Stomach (tissue), 9 donors: ENCODE data around the gene RCL1. TPM values are rescaled to one million over a fixed set of nuclear protein-coding genes. Genes with fewer than 3 reads are reported as not detected.

Source experiments
- DNase-seq, 2 donors: peaks; one replicate each; pipeline versions ENCODE4 v3.0.0 to v3.0.0-alpha.2; 2013 to 2019
- H3K27ac ChIP-seq, 5 donors: fragments of 200-600 bp in 4 of 5; sonication (generic) in 4 of 5; one replicate each; pipeline ENCODE4 v1.5.1; 2013 to 2019; ENCODE audit warnings: mild to moderate bottlenecking in 1 of 5, moderate library complexity in 1 of 5
- H3K27me3 ChIP-seq, 3 donors: fragments of 200-600 bp; sonication (generic); one replicate each; pipeline ENCODE4 v1.5.1; 2017 to 2019; ENCODE audit warnings: mixed run types in 1 of 3
- H3K36me3 ChIP-seq, 4 donors: fragments of 200-600 bp; sonication (generic); 1 replicate in 3 of 4; 2 replicates in 1 of 4; pipeline ENCODE4 v1.5.1; 2016 to 2019
- H3K4me1 ChIP-seq, 4 donors: fragments of 200-600 bp; sonication (generic); one replicate each; pipeline ENCODE4 v1.5.1; 2016 to 2019
- H3K4me3 ChIP-seq, 4 donors: fragments of 200-600 bp; sonication (generic) in 3 of 4; one replicate each; pipeline ENCODE4 v1.5.1; 2016 to 2019; ENCODE audit warnings: mild to moderate bottlenecking in 1 of 4
- H3K9me3 ChIP-seq, 4 donors: fragments of 200-600 bp; sonication (generic); one replicate each; pipeline ENCODE4 v1.5.1; 2016 to 2019
- CTCF ChIP-seq, 7 experiments: fragments of 450-650 bp in 4 of 7; fragments of 200-600 bp in 3 of 7; sonication (generic) in 3 of 7; IDR thresholded peaks; one replicate each; pipeline ENCODE4 v1.5.1; 2016 to 2019; ENCODE audit warnings: antibody characterized with exemption in 7 of 7, control low read depth in 2 of 7, mild to moderate bottlenecking in 1 of 7
- EP300 ChIP-seq: sonication (generic); formaldehyde crosslinking; IDR thresholded peaks from one replicate; pipeline ENCODE4 v1.6.1; 2017; ENCODE audit warnings: antibody characterized with exemption
- POLR2A ChIP-seq, 4 donors: fragments of 450-650 bp; IDR thresholded peaks; one replicate each; pipeline ENCODE4 v1.6.1; 2016; ENCODE audit warnings: antibody characterized with exemption in 4 of 4, control low read depth in 2 of 4, mild to moderate bottlenecking in 1 of 4, moderate library complexity in 1 of 4
- POLR2AphosphoS5 ChIP-seq, 3 donors: sonication (generic); formaldehyde crosslinking; IDR thresholded peaks; one replicate each; pipeline ENCODE4 v1.6.1; 2016; ENCODE audit warnings: antibody characterized with exemption in 3 of 3
- WGBS, 5 donors: extraction: QIAGEN DNeasy Blood & Tissue Kit in 3 of 5; methylation state at CpG; one replicate each; pipeline versions ENCODE4 v1.1.5 to v1.1.7; 2013 to 2018; 5-methylcytosine and 5-hydroxymethylcytosine counted together
- intact Hi-C: fragments of 100-400 bp; cut with DNase I; formaldehyde crosslinking; loops from one replicate; pipeline ENCODE4 v1.15.1; 2023; ENCODE audit warnings: low total_unique reads
- polyA plus RNA-seq, 3 donors: library from polyadenylated mRNA; stranded (reverse); fragments of 200-250 nt; gene quantifications; one replicate each; pipeline ENCODE4 v1.2.3, GENCODE V29; 2013
- total RNA-seq, 5 donors: library from RNA; depleted of rRNA; stranded (reverse); fragments of >200 nt; gene quantifications; one replicate each; pipeline versions ENCODE4 v1.1.0 to v1.2.3, GENCODE V29; 2014 to 2016
- donor health status: healthy with polysubstance abuse.
- donor health status: Bipolar disorder and iron deficiency.
- donor health status: healthy.

Gene RCL1
- total and polyA plus RNA-seq, 8 donors, result 11.7 to 38.7 (median 14.5) TPM

GRCh38 chr9:4837261-4838188 lies 44.8 kb downstream of the RCL1 start:
- DNase-seq, result peak in 1 of 2 donors; percentile 28
- H3K27ac ChIP-seq, result peak overlapping the region in 2 of 5 donors; percentile 5 to 38

GRCh38 chr9:4838189-4838546 lies 45.4 kb downstream of the RCL1 start:
- H3K4me1 ChIP-seq, result peaks cover 0 to 3% (median 0%) of the 10 kb centered on the region in 4 donors
- H3K27ac ChIP-seq, result peak overlapping the region in 2 of 5 donors; percentile 5 to 38
- WGBS, 5 donors, result 55 to 68% (median 60%) methylated on average over 3 of the region's 3 CpGs
- no peaks in the 10 kb centered on the region for H3K27me3 ChIP-seq
- no peak for TF ChIP-seq POLR2AphosphoS5 (IDR thresholded peaks at IDR 0.05)
- no peak for TF ChIP-seq POLR2A (IDR thresholded peaks at IDR 0.05)
- no peak for TF ChIP-seq EP300
- TF ChIP-seq CTCF (IDR thresholded peaks at IDR 0.05), result no peak
- no peak for DNase-seq
- no peak overlapping the region for H3K4me3 ChIP-seq
- intact Hi-C loops, result no loop called here
- H3K9me3 ChIP-seq, result no peaks in the 10 kb centered on the region
- peaks cover 6 to 55% (median 44%) of the 10 kb centered on the region in 4 donors for H3K36me3 ChIP-seq

More at GRCh38 chr9:4837261-4838188, 44.8 kb downstream of the RCL1 start:
- WGBS, 5 donors, result 75 to 91% (median 84%) methylated on average over 6 of the region's 6 CpGs
- Histone ChIP-seq H3K9me3 (no peaks in the 10 kb centered on the region), H3K27me3 (no peaks in the 10 kb centered on the region), H3K4me1 (peaks cover 0 to 5% (median 0%) of the 10 kb centered on the region in 4 donors), H3K36me3 (peaks cover 6 to 53% (median 41%) of the 10 kb centered on the region in 4 donors), H3K4me3 (no peak overlapping the region)
- TF ChIP-seq POLR2AphosphoS5 (IDR thresholded peaks at IDR 0.05) (no peak), CTCF (IDR thresholded peaks at IDR 0.05) (no peak), EP300 (no peak), POLR2A (IDR thresholded peaks at IDR 0.05) (no peak)
- intact Hi-C loops, result no loop called here

- Histone ChIP-seq H3K4me1 (no peaks in the 10 kb centered on the region), H3K9me3 (no peaks in the 10 kb centered on the region), H3K36me3 (peaks cover 9 to 53% (median 44%) of the 10 kb centered on the region in 4 donors), H3K27me3 (no peaks in the 10 kb centered on the region), H3K27ac (peak overlapping the region in 1 of 5 donors; percentile 29), H3K4me3 (no peak overlapping the region)
- 96 to 100% (median 97%) methylated on average over 1 of the region's 1 CpG for WGBS, 5 donors
- intact Hi-C loops, result no loop called here
- TF ChIP-seq POLR2AphosphoS5 (IDR thresholded peaks at IDR 0.05), result no peak
- TF ChIP-seq EP300, result no peak
- no peak for TF ChIP-seq POLR2A (IDR thresholded peaks at IDR 0.05)
- TF ChIP-seq CTCF (IDR thresholded peaks at IDR 0.05), result no peak
- DNase-seq, result no peak
Observed at GRCh38 chr9:4839470-4839912, 46.7 kb downstream of the RCL1 start.

GRCh38 chr9:4840018-4840417 lies 47.3 kb downstream of the RCL1 start:
- 73 to 86% (median 80%) methylated on average over 4 of the region's 4 CpGs for WGBS, 5 donors
- intact Hi-C loops, result no loop called here
- Histone ChIP-seq H3K4me1 (no peaks in the 10 kb centered on the region), H3K9me3 (no peaks in the 10 kb centered on the region), H3K27me3 (no peaks in the 10 kb centered on the region), H3K4me3 (no peak overlapping the region), H3K27ac (peak overlapping the region in 1 of 5 donors; percentile 29), H3K36me3 (peaks cover 11 to 56% (median 48%) of the 10 kb centered on the region in 4 donors)
- TF ChIP-seq CTCF (IDR thresholded peaks at IDR 0.05), result no peak
- no peak for TF ChIP-seq POLR2AphosphoS5 (IDR thresholded peaks at IDR 0.05)
- no peak for TF ChIP-seq POLR2A (IDR thresholded peaks at IDR 0.05)
- no peak for TF ChIP-seq EP300
- DNase-seq, result no peak
